SW480 (cell line): ENCODE results near the gene EPHX1.
"Not testable (repeated sequence)": the region's sequence is repeated elsewhere in the genome, so short reads cannot be mapped to it uniquely, and the experiment has no call there.

Experiments used
- DNase-seq: peaks from one replicate; pipeline ENCODE4 v3.0.0-alpha.2; 2016; ENCODE audit warnings: low spot score

Gene EPHX1

GRCh38 chr1:225816643-225817538 lies 7.0 kb downstream of the EPHX1 start:
- DNase-seq = no peak

- peak; percentile 88 for DNase-seq
Observed at GRCh38 chr1:225817611-225818061, 7.7 kb downstream of the EPHX1 start.

- DNase-seq = no peak
Observed at GRCh38 chr1:225818229-225818628, 8.3 kb downstream of the EPHX1 start.

DNA sequence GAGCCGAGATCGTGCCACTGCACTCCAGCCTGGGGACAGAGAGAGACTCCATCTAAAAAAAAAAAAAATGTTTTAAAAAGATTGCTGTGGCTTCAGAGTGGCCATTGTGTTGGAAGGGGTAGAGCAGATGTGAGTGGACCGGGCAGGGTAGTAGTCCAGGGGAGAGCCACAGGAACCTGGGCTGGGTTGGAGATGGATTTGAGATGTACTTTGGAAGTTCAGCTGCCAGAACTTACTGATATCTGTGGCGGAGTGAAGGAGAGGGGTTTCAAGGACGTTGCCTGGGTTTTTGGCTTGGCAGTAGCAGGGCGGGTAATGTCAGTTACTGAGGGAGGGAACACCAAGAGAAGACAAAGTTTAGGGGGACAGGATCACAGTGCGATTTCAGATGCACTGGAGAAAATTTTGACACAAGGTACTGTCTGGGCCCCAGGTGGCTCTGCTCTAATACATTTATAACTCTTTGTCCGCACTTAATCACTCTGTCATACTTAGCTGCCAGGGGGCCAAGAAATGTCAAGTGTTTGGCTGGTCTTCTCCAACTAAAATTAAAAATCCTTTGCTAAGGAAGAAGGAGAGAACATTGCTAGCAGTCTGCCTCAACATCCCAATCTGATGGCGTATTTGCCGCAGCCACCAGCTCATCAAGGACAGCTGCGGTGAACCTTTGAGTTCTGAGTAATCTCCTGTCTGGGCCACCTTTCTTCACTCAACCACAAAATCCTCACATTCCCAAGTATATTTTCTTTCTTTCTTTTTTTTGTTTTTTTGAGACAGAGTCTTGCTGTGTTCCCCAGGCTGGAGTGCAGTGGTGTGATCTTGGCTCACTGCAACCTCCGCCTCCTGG lies 9.6 kb downstream of the EPHX1 start:
- DNase-seq = no peak

DNA sequence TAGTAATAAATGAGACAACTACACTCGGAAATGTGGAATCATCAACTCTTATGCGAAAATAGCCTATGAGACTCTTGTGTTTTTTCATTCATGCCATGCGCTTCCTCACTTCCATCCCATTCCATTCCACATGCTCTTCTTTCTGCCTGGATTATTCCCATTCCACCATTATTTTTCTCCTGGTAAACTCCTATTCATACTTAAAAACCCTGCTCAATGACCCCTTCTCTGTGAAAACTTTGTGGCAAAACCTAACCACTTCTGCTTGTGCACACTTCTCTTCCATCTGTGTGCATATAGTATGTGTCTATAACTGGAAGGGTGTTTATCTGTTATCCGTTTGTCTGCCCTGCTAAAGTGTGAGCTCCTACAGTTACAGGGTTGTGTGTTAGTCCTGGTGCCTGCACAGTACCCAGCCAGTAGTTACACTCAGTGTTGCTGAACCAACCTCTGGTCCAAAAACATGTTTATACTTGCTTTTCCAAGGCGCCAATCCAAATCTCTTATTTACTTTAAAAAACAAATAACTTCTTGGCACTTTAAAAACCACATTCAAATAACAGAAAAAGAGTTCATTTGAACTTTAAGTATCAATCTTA lies 10.7 kb downstream of the EPHX1 start:
- no peak for DNase-seq

- DNase-seq = no peak
Observed at GRCh38 chr1:225822655-225823403, 12.9 kb downstream of the EPHX1 start.

GRCh38 chr1:225823811-225824261 lies 13.9 kb downstream of the EPHX1 start:
- DNase-seq = no peak

DNA sequence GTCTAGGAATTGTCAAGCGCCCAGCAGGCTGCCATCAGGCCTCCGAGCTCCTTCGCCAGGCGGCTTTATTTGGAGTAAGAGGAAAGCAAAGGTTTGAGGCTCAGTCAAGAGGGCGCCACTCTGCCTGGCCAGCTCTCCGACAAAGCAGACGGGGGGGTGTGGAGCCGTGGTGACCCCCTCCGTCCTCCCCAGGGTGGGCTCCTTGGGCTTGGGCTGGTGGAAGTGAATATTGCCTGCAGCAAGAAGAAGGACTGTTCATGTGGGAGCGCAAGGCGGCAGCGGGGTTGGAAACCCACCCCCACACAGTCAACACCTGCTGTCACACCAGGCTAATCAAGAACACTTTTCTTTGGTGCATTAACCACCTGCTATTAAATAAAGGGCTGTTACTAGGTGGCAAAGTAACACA lies 14.6 kb downstream of the EPHX1 start:
- no peak for DNase-seq

DNA sequence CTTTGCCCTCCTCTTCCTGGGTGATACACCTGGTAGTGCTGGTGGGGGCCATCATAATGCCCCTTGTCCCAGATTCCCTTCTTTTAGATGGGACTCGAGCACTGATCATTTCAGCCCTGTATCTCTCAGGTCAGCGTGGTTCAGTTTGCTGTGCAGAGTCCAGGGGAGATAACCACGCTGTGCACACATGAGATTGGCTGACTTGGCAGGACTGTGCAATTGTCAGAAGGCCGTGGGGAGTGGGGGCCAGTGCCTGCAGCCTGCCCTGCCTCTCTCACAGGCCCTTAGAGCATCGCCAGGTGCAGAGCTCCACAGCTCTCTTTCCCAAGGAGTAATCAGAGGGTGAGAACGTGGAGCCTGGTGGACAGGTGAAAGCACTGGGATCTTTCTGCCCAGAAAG lies 15.2 kb downstream of the EPHX1 start:
- no peak for DNase-seq

DNA sequence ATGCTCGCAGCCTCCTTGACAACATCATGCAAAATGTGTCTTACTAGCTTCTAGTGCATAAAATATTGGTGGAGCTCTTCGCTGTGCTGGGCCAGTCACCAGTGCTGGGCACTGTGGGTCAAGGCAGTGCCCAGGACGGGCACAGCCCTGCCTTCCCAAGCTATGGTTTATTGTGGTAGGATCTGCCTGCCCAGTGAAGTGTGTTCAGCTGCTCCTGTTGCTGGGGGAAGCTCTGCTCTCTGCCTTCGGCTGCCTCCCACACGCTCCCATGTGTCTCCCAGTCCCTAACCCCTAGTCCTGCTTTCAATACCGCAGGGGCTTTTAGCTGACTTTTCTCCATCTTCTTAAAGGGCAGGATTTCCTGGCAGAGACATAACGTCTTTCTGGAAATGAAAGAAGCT lies 15.7 kb downstream of the EPHX1 start:
- no peak for DNase-seq

GRCh38 chr1:225827076-225827475 lies 17.2 kb downstream of the EPHX1 start:
- no peak for DNase-seq

GRCh38 chr1:225828706-225829345 lies 18.9 kb downstream of the EPHX1 start:
- DNase-seq = no peak

DNA sequence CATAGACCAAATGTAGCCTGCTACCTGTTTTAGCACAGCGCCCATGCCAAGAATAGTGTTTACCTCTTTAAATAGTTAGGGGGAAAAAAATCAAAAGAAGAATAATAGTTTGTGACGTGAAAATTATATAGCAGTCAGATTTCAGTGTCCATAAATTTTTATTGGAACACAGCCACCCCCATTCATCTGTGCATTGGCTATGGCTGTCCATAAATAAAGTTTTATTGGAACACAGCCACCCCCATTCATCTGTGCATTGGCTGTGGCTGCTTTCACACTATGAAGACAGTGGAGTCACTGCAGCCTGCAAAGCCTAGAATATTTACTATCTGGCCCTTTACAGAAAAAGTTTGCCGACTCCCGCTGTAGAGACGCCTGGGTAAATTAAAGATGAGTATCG lies 20.9 kb downstream of the EPHX1 start:
- no peak for DNase-seq

DNA sequence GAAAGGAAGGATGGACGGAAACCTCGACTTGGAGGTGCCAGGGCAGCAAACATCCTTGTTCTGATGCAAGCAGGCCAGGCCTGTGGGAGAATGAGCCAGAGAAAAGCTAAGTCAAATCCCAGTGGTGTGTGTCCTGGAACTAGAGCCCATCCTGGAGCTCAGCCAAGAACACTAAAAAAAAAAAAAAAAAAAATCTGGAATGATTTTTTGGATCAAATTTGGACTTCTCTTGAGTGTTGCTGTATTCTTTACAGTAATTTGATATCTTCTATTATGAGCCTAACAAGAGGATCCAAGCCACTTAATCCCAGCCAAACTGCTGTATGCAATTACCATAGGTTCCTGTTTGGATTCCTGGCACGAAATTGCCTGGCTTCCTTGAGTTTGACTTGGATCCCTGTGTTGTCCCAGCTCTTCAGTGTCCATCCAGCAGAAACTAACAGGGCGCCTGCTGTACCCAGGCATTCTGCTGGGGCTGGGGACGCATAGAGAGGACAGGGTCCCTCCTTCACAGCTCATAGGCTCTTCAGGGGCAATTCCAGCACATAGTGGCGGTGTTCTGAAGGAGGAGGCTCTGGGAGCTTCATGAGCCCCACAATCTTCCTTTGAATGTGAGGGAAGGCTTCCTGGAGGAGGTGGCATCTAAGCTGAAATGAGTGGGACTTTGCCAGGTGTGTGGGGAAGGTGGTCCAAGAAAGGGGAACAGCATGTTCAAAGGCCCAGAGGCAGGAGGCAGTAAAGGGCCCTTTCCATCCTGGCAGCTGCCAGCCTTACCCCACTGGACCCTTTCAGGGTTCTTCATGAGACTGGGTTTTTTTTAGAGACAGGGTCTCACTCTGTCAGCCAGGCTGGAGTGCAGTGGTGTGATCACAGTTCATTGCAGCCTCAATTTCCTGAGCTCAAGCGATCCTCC lies 24.7 kb downstream of the EPHX1 start:
- DNase-seq = no peak

- DNase-seq = no peak
Observed at GRCh38 chr1:225835856-225836255, 25.9 kb downstream of the EPHX1 start.

- not testable (repeated sequence) for DNase-seq
Observed at GRCh38 chr1:225836296-225836695, 26.4 kb downstream of the EPHX1 start.

- no peak for DNase-seq
Observed at GRCh38 chr1:225838793-225839192, 28.9 kb downstream of the EPHX1 start.

- DNase-seq = no peak
Observed at GRCh38 chr1:225840223-225840610, 30.3 kb downstream of the EPHX1 start.

DNA sequence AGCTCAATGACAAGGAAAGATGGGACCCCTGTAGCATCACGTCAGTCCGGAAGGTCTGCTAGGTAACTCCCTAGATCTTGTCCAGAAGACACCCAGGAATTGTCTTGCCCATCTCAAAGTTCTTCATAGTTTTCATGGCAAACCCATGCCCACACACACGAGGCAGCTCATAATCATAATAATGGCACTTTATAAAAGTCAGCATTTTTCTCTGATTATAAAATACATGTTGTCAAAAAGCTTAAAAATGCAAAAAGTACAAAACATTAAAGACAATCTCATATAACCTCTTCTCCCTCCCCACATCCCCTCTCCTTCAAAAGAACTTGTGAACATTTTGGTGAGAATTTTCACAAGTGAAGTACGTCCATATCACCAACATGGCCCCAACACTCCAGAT lies 30.8 kb downstream of the EPHX1 start:
- DNase-seq = no peak

DNA sequence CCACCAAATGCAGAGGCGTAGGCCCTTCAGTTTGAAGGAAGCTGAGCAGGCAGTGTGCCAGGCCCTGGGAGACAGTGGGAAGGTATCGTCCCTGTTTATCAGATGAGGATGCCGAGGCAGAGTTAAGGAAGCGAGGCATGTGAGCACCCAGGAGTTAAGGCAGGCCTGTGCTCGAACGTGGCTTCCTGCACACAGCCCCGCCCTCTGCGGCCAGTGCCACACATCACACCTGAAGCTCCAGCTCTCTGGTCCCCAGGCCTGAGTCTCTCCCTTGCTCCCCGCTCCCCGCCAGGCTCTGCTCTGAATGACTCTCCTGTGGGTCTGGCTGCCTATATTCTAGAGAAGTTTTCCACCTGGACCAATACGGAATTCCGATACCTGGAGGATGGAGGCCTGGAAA lies 32.1 kb downstream of the EPHX1 start:
- DNase-seq = no peak
